ENCODE measurements around the gene TOX2. TPM values are rescaled to one million over a fixed set of nuclear protein-coding genes. Genes with fewer than 3 reads are reported as not detected.

The TOX2 gene
- total and polyA plus RNA-seq, 2 of the 4 experiments (the other 2 are of a cell fraction): 1.3 to 17.5 TPM

DNA sequence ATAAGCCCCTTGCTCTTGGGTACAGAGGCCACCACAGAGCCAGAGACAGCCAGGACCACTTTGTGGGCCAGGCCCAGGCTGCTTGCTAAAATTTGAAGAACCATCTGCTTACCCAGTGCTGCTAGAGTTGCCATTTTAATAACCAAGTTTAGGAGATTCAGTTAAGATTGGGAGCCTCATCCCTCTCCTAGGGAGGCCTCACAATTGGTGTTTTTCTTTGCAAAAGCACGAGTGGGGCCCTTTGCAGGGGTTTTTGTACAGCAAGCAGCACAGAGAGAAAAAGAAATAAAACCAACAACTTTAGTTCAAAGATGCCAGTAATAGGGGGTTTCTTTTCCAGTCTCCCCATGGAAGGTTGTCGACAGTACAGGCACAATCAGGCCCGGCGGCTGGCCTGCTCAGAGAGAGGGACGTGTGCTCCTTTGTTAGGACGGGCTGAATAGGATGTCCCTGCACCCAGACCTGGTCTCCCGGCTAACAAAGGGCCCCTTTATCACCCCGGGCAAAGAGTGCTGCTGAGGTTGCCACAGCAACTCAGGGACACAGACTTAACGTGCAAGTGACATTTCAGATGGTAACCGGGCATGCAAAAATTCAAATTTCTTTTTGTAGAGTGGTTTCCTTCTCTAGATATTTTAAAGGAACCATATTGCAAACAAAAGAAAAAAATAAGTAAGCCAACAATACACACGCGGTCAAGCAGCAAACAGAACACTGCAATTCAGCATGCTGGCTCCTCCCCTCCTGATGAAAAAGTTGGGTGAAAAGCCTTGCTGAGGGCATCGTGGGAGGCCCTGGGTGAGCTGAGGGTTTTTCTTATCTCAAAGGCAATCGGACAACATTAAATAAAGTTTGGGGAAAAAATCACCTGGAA is 10.5 kb upstream of the TOX2 start (continued):
- TF ChIP-seq USF2 (IDR thresholded peaks at IDR 0.05; ENCODE audit: low read depth, low read length): no peak

DNA sequence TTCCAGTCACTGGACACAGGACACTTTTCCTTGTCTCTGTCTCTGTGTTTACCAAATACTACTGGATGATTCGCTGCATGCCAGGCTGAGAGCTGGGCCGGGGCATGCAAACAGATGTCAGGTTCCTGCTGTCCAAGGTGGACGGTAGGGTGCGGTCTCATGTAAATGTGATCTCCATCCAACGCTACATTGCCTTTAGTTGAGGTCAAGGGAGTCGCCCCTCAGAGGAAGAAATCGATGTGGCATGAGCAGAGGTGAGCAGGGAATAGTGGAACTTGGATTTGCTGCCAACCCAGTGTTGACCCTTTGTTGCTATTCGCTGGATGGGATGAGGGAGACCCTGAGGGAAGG is 9.8 kb upstream of the TOX2 start:
- no peak for DNase-seq
- H3K9ac ChIP-seq (ENCODE audit: low read depth, low read length): no peak overlapping the region
- H2AFZ ChIP-seq (replicated peaks; ENCODE audit: low read length, poor library complexity): peak overlapping the region; percentile 34
- H3K27ac ChIP-seq (ENCODE audit: insufficient read depth, low read length): no peak overlapping the region
- intact Hi-C loops (cut with micrococcal nuclease): no loop called here
- H3K56ac ChIP-seq (ENCODE audit: extremely low read depth, insufficient read depth, low read length): no peak overlapping the region
- H2AK5ac ChIP-seq (ENCODE audit: low read depth, low read length): peak overlapping the region; percentile 40; the same call in 1 of the 2 replicates
- H2BK5ac ChIP-seq (ENCODE audit: low read depth, low read length, poor library complexity, severe bottlenecking): no peak overlapping the region
- no peak overlapping the region for H2AK9ac ChIP-seq (replicated peaks; ENCODE audit: low read depth, low read length, poor library complexity)
- no peak overlapping the region for H4K91ac ChIP-seq (ENCODE audit: insufficient read depth, low read depth, low read length)
- H3K4ac ChIP-seq (ENCODE audit: low read depth, low read length): no peak overlapping the region
- H3K27me3 ChIP-seq (ENCODE audit: control insufficient read depth, insufficient read depth, low read length): no peaks in the 10 kb centered on the region
- ChIA-PET POLR2A (ENCODE audit: unreplicated experiment) (no interaction called here), CTCF (no interaction called here)
- 78% methylated on average over 7 of the region's 8 CpGs; no CpG with 5 or more reads in 1 of the 2 experiments for WGBS, 2 experiments (ENCODE audit: extremely low coverage in 2 of 2, insufficient read length in 1 of 2)
- no peak overlapping the region for H3K4me3 ChIP-seq (ENCODE audit: insufficient read depth, low read depth, low read length)
- no peak overlapping the region for H2BK20ac ChIP-seq (ENCODE audit: low read depth, low read length)
- no peaks in the 10 kb centered on the region for H3K36me3 ChIP-seq (ENCODE audit: control insufficient read depth, insufficient read depth, low read length)
- no peak overlapping the region for H3K18ac ChIP-seq (ENCODE audit: low read depth, low read length)
- no peak overlapping the region for H2BK15ac ChIP-seq (ENCODE audit: low read depth, low read length)
- peaks cover 5% of the 10 kb centered on the region for H3K9me3 ChIP-seq (ENCODE audit: control insufficient read depth, insufficient read depth, low read length)
- no peak overlapping the region for H4K5ac ChIP-seq (ENCODE audit: low read depth, low read length)
- H3K14ac ChIP-seq (replicated peaks; ENCODE audit: low read depth, low read length): no peak overlapping the region
- peaks cover 3% of the 10 kb centered on the region for H3K9me1 ChIP-seq (ENCODE audit: insufficient read depth, low read length)
- no peak; the same call in 1 of the 2 replicates for ATAC-seq (ENCODE audit: low read depth)
- dilution Hi-C loops (cut with HindIII; ENCODE audit: low sequenced_read_pairs, unreplicated experiment): no loop called here
- H4K20me1 ChIP-seq (ENCODE audit: insufficient read depth, low read length): no peaks in the 10 kb centered on the region
- H3K79me1 ChIP-seq (ENCODE audit: low read depth in 1 of 2, low read length in 2 of 2): no peaks in the 10 kb centered on the region
- in situ Hi-C loops (cut with MboI; ENCODE audit: low sequenced_read_pairs): no loop called here
- no TSS peak for BruUV-seq (replicated peaks)
- no peak overlapping the region for H3K4me2 ChIP-seq (ENCODE audit: low read depth, low read length)
- no peak overlapping the region for H2BK120ac ChIP-seq (ENCODE audit: low read depth, low read length)
- H3K23ac ChIP-seq (ENCODE audit: low read depth, low read length): no peak overlapping the region
- H4K8ac ChIP-seq (ENCODE audit: low read depth in 2 of 2, low read length in 2 of 2): no peak overlapping the region; a peak in 1 of 4 replicates
- no peaks in the 10 kb centered on the region for H3K4me1 ChIP-seq (ENCODE audit: control insufficient read depth, insufficient read depth, low read length)
- TF ChIP-seq ELK1 (IDR thresholded peaks at IDR 0.05; ENCODE audit: borderline replicate concordance, low read depth, low read length): no peak
- TF ChIP-seq RFX5 (IDR thresholded peaks at IDR 0.05; ENCODE audit: low read depth, low read length): no peak
- TF ChIP-seq SMC3 (IDR thresholded peaks at IDR 0.05; ENCODE audit: low read depth, low read length): no peak
- TF ChIP-seq CEBPB (IDR thresholded peaks at IDR 0.05; ENCODE audit: low read depth, low read length): no peak
- TF ChIP-seq CHD1 (IDR thresholded peaks at IDR 0.05; ENCODE audit: low read depth, low read length): no peak
- no peak for TF ChIP-seq USF2 (IDR thresholded peaks at IDR 0.05; ENCODE audit: low read depth, low read length)
- no peak for TF ChIP-seq MXI1 (IDR thresholded peaks at IDR 0.05; ENCODE audit: borderline replicate concordance, low read depth, low read length)
- TF ChIP-seq MAFK (IDR thresholded peaks at IDR 0.05; ENCODE audit: low read depth, low read length): no peak
- no peak for TF ChIP-seq MAZ (IDR thresholded peaks at IDR 0.05; ENCODE audit: borderline replicate concordance, low read depth, low read length)
- no peak for TF ChIP-seq POLR2A (IDR thresholded peaks at IDR 0.05; ENCODE audit: low read depth, low read length)
- no peak for TF ChIP-seq CTCF (conservative IDR thresholded peaks at IDR 0.05; ENCODE audit: low read depth, low read length)

Measured in IMR-90 (cell line).